Erythroblast (primary cell): ENCODE data around the gene PHC2.

Source experiments
- GATA1 ChIP-seq: IDR thresholded peaks from 2 replicates; pipeline ENCODE4 v1.6.1; 2011; ENCODE audit warnings: low read depth, mild to moderate bottlenecking, control low read depth, low read length, moderate library complexity
- POLR2A ChIP-seq: IDR thresholded peaks from 2 replicates; pipeline ENCODE4 v1.6.1; 2011; ENCODE audit warnings: mild to moderate bottlenecking, low read length

GRCh38 chr1:33383489-33383888 is 47.4 kb downstream of the PHC2 start:
- TF ChIP-seq POLR2A (no peak), GATA1 (no peak)
